Measurements from ENCODE around the gene DENND2A. TPM values are rescaled to one million over a fixed set of nuclear protein-coding genes. Genes with fewer than 3 reads are reported as not detected.

The DENND2A gene
- total RNA-seq, 1 experiment from 2014 or later: 10.0 TPM

DNA sequence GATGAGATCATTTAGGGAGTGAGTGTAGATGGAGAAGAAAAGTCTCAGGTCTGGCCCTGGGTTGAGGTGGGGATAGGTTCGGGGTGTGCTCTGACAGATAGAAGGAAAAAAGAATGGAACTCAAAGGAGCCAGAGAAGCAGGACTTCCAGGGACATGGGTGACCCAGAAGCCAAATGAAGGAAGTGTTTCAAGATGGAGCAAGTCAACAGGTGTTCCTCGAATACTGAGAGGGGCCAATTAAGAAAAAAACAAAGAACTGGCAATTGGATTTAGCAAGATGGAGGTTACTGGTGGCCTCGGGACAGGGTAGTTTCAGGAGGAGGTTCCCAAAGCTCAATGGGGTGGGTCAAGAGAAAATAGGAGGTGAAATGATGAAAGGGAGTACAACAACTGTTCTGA, 40.3 kb downstream of the DENND2A start (continued):
- TF ChIP-seq, protein P1, sequence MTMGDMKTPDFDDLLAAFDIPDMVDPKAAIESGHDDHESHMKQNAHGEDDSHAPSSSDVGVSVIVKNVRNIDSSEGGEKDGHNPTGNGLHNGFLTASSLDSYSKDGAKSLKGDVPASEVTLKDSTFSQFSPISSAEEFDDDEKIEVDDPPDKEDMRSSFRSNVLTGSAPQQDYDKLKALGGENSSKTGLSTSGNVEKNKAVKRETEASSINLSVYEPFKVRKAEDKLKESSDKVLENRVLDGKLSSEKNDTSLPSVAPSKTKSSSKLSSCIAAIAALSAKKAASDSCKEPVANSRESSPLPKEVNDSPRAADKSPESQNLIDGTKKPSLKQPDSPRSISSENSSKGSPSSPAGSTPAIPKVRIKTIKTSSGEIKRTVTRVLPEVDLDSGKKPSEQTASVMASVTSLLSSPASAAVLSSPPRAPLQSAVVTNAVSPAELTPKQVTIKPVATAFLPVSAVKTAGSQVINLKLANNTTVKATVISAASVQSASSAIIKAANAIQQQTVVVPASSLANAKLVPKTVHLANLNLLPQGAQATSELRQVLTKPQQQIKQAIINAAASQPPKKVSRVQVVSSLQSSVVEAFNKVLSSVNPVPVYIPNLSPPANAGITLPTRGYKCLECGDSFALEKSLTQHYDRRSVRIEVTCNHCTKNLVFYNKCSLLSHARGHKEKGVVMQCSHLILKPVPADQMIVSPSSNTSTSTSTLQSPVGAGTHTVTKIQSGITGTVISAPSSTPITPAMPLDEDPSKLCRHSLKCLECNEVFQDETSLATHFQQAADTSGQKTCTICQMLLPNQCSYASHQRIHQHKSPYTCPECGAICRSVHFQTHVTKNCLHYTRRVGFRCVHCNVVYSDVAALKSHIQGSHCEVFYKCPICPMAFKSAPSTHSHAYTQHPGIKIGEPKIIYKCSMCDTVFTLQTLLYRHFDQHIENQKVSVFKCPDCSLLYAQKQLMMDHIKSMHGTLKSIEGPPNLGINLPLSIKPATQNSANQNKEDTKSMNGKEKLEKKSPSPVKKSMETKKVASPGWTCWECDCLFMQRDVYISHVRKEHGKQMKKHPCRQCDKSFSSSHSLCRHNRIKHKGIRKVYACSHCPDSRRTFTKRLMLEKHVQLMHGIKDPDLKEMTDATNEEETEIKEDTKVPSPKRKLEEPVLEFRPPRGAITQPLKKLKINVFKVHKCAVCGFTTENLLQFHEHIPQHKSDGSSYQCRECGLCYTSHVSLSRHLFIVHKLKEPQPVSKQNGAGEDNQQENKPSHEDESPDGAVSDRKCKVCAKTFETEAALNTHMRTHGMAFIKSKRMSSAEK (CRISPR knock-in tag; IDR thresholded peaks at IDR 0.05; ENCODE audit: borderline replicate concordance): no peak
- no peak for TF ChIP-seq ZBTB21 (CRISPR knock-in tag; IDR thresholded peaks at IDR 0.05; ENCODE audit: borderline replicate concordance)
- no peak for TF ChIP-seq RORB (CRISPR knock-in tag; IDR thresholded peaks at IDR 0.05)
- no peak for TF ChIP-seq SMAD3 (CRISPR knock-in tag; IDR thresholded peaks at IDR 0.05; ENCODE audit: borderline replicate concordance)
- TF ChIP-seq TCF7 (CRISPR knock-in tag; IDR thresholded peaks at IDR 0.05; ENCODE audit: low read depth): no peak
- TF ChIP-seq NR2C2 (CRISPR knock-in tag; IDR thresholded peaks at IDR 0.05): no peak
- TF ChIP-seq GTF2I (CRISPR knock-in tag; conservative IDR thresholded peaks at IDR 0.05): no peak
- no peak for TF ChIP-seq ZNF263 (CRISPR knock-in tag; IDR thresholded peaks at IDR 0.05; ENCODE audit: low read depth)
- no peak for TF ChIP-seq JAZF1 (CRISPR knock-in tag; IDR thresholded peaks at IDR 0.05)

DNA sequence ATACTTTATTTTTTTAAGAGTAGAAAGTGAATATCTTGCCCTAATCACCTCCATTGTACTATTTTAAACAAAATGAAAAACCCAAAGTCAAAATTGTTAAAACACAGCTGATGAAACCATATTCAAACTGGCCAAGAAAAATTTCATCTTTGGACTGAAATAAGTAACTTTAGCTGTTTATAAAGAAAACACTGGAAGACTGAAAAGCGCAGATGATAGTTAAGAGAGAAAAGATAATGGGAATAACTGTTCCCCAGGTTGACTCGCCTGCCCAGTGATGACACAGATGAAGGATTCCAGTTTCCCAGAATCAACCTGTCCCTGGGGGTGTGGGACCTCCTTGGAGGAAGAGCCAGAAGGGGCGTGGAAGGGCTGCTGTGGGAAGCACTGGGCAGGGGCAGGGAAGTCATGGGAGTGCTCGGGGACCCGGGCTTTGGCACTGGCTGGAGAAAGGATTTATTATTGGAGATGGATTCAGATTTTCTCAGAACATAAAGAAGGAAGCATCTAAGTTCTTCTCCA, 43.1 kb downstream of the DENND2A start:
- Mint-ChIP-seq H3K27ac (no peak overlapping the region), H3K27me3 (ENCODE audit: low read depth) (no peaks in the 10 kb centered on the region), H3K36me3 (peaks cover 3% of the 10 kb centered on the region), H3K9me3 (no peaks in the 10 kb centered on the region), H3K4me3 (no peak overlapping the region), H3K4me1 (peaks cover 12% of the 10 kb centered on the region)
- ChIA-PET CTCF (interaction anchor here (2.8 kb wide), 1 partner anchor 44 kb away, joined by 10 read pairs; the partner anchor contains the start of gene DENND2A), POLR2A (no interaction called here)
- ATAC-seq: no peak
- no peak for DNase-seq (ENCODE audit: low spot score)
- TF ChIP-seq CREB1 (CRISPR knock-in tag; IDR thresholded peaks at IDR 0.05) (no peak), NR2C2 (CRISPR knock-in tag; IDR thresholded peaks at IDR 0.05) (no peak), TEAD1 (CRISPR knock-in tag; IDR thresholded peaks at IDR 0.05) (no peak), GRHL2 (CRISPR knock-in tag; IDR thresholded peaks at IDR 0.05; ENCODE audit: insufficient replicate concordance, severe bottlenecking) (no peak), IRF1 (CRISPR knock-in tag; IDR thresholded peaks at IDR 0.05) (no peak), MYBL2 (CRISPR knock-in tag; IDR thresholded peaks at IDR 0.05) (no peak), CDX4 (CRISPR knock-in tag; IDR thresholded peaks at IDR 0.05; ENCODE audit: borderline replicate concordance) (no peak), RELA (CRISPR knock-in tag; IDR thresholded peaks at IDR 0.05; ENCODE audit: borderline replicate concordance) (no peak), ZNF416 (CRISPR knock-in tag; IDR thresholded peaks at IDR 0.05) (no peak), ZNF232 (CRISPR knock-in tag; IDR thresholded peaks at IDR 0.05) (no peak), NFE2L1 (CRISPR knock-in tag; IDR thresholded peaks at IDR 0.05) (no peak), PRDM15 (CRISPR knock-in tag; IDR thresholded peaks at IDR 0.05) (no peak), FOXP1 (CRISPR knock-in tag; IDR thresholded peaks at IDR 0.05; ENCODE audit: borderline replicate concordance) (no peak), ZNF138 (CRISPR knock-in tag; conservative IDR thresholded peaks at IDR 0.05) (no peak), ATF3 (CRISPR knock-in tag; conservative IDR thresholded peaks at IDR 0.05) (no peak), TEAD4 (CRISPR knock-in tag; IDR thresholded peaks at IDR 0.05) (no peak)
- TF ChIP-seq, protein P1 (CRISPR knock-in tag; IDR thresholded peaks at IDR 0.05; ENCODE audit: borderline replicate concordance): no peak
